HEK293 (cell line): ENCODE data around the gene TLE5.
A peak's percentile ranks its signal among the peaks of the same experiment; 100 is the strongest.

ENCODE experiments used
- BCL11A ChIP-seq: fragments of 450-650 bp; formaldehyde crosslinking; IDR thresholded peaks from 2 replicates; pipeline ENCODE4 v1.5.1; 2016; ENCODE audit warnings: low read depth, missing biosample characterization, missing genetic modification characterization
- KLF17 ChIP-seq: fragments of 450-650 bp; formaldehyde crosslinking; IDR thresholded peaks from 2 replicates; pipeline ENCODE4 v1.5.1; 2016; ENCODE audit warnings: missing biosample characterization, missing genetic modification characterization
- RBAK ChIP-seq: fragments of 450-650 bp; formaldehyde crosslinking; IDR thresholded peaks from 2 replicates; pipeline ENCODE4 v1.5.1; 2016; ENCODE audit warnings: missing biosample characterization, missing genetic modification characterization
- TCF7L2 ChIP-seq: IDR thresholded peaks from 2 replicates; pipeline ENCODE4 v1.6.1; 2011; ENCODE audit warnings: low read depth, mild to moderate bottlenecking, inconsistent platforms, low read length, moderate library complexity, borderline replicate concordance
- ZBTB20 ChIP-seq: fragments of 450-650 bp; formaldehyde crosslinking; IDR thresholded peaks from 2 replicates; pipeline ENCODE4 v1.5.1; 2016; ENCODE audit warnings: missing biosample characterization, missing genetic modification characterization
- ZBTB26 ChIP-seq: fragments of 450-650 bp; formaldehyde crosslinking; optimal IDR thresholded peaks from 2 replicates; pipeline ENCODE3; 2016; ENCODE audit warnings: missing biosample characterization, mild to moderate bottlenecking, missing genetic modification characterization
- ZBTB6 ChIP-seq: fragments of 450-650 bp; formaldehyde crosslinking; IDR thresholded peaks from 2 replicates; pipeline ENCODE4 v1.5.1; 2017; ENCODE audit warnings: missing biosample characterization, missing genetic modification characterization
- ZNF248 ChIP-seq: fragments of 450-650 bp; formaldehyde crosslinking; IDR thresholded peaks from 2 replicates; pipeline ENCODE4 v1.5.1; 2017; ENCODE audit warnings: missing biosample characterization, missing genetic modification characterization
- ZNF335 ChIP-seq: fragments of 450-650 bp; formaldehyde crosslinking; conservative IDR thresholded peaks from 2 replicates; pipeline ENCODE4 v1.5.1; 2016; ENCODE audit warnings: missing biosample characterization, missing genetic modification characterization
- ZNF341 ChIP-seq: fragments of 450-650 bp; formaldehyde crosslinking; IDR thresholded peaks from 2 replicates; pipeline ENCODE4; 2016; ENCODE audit warnings: low read depth, missing biosample characterization, missing genetic modification characterization
- ZNF416 ChIP-seq: fragments of 450-650 bp; formaldehyde crosslinking; IDR thresholded peaks from 2 replicates; pipeline ENCODE4 v1.5.1; 2016; ENCODE audit warnings: missing biosample characterization, missing genetic modification characterization
- ZNF518A ChIP-seq: fragments of 450-650 bp; formaldehyde crosslinking; conservative IDR thresholded peaks from 2 replicates; pipeline ENCODE4 v1.5.1; 2016; ENCODE audit warnings: low read depth, missing biosample characterization, missing genetic modification characterization
- ZNF596 ChIP-seq: fragments of 450-650 bp; IDR thresholded peaks from 2 replicates; pipeline ENCODE4 v1.5.0; 2018; ENCODE audit warnings: missing biosample characterization, mild to moderate bottlenecking, missing genetic modification characterization, moderate library complexity
- ZNF670 ChIP-seq: fragments of 450-650 bp; formaldehyde crosslinking; IDR thresholded peaks from 2 replicates; pipeline ENCODE4 v1.5.1; 2016; ENCODE audit warnings: missing biosample characterization, missing genetic modification characterization, low read depth
- ZNF692 ChIP-seq: fragments of 450-650 bp; formaldehyde crosslinking; IDR thresholded peaks from 2 replicates; pipeline ENCODE4 v1.5.1; 2016; ENCODE audit warnings: missing biosample characterization, missing genetic modification characterization

TLE5 gene

GRCh38 chr19:3056417-3057088 is 5.7 kb downstream of the TLE5 start (continued):
- TF ChIP-seq KLF17 (tag by site-specific recombination), result peak; percentile 50; the same call in 1 of the 2 replicates
- TF ChIP-seq BCL11A (tag by site-specific recombination), result 0 out of 2 replicates have a peak, but pooled peaks have one; percentile 50
- no peak for TF ChIP-seq RBAK (tag by site-specific recombination)
- no peak for TF ChIP-seq ZBTB6 (tag by site-specific recombination)
- TF ChIP-seq ZNF335 (tag by site-specific recombination), result no peak
- TF ChIP-seq ZNF596 (tag by site-specific recombination), result no peak
- no peak for TF ChIP-seq ZNF248 (tag by site-specific recombination)
- peak; percentile 34 for TF ChIP-seq ZBTB26 (tag by site-specific recombination)
- no peak for TF ChIP-seq TCF7L2
- TF ChIP-seq ZBTB20 (tag by site-specific recombination), result peak; percentile 91
- TF ChIP-seq ZNF518A (tag by site-specific recombination), result no peak
- no peak for TF ChIP-seq ZNF670 (tag by site-specific recombination)
- no peak for TF ChIP-seq ZNF416 (tag by site-specific recombination)
- peak; percentile 18; the same call in 1 of the 2 replicates for TF ChIP-seq ZNF341 (tag by site-specific recombination)
- TF ChIP-seq ZNF692, result peak; percentile 92
- TF ChIP-seq, all 188 proteins: peak for 35
